AG04449 (cell line): ENCODE results near the gene PGM1.

Source experiments
- CTCF ChIA-PET: fragments of 350-600 bp; formaldehyde crosslinking; extraction: SDS; loops from one replicate; lab custom pipeline; 2021; ENCODE audit warnings: antibody characterized with exemption; lab: Yijun Ruan, JAX
- POLR2A ChIA-PET: fragments of 400-600, 350-600 bp; formaldehyde crosslinking; extraction: SDS; loops from one replicate; lab custom pipeline; 2020; ENCODE audit warnings: antibody characterized with exemption, inconsistent platforms; lab: Yijun Ruan, JAX
- DNase-seq: peaks from one replicate; pipeline ENCODE4 v3.0.0-alpha.2; 2010; ENCODE audit warnings: low read depth, low spot score
- H3K4me3 ChIP-seq: 2 replicates; pipeline ENCODE4 v1.5.1; 2011; ENCODE audit warnings: low read depth, mild to moderate bottlenecking, control low read depth, low read length
- TF ChIP-seq, protein P1 (sequence below): IDR thresholded peaks from one replicate; pipeline ENCODE4 v1.5.1; 2011; ENCODE audit warnings: mild to moderate bottlenecking, moderate library complexity, low read length, control low read depth, inconsistent platforms; ENCODE audit not compliant: insufficient read depth; ENCODE audit errors: missing control alignments

PGM1 gene

DNA sequence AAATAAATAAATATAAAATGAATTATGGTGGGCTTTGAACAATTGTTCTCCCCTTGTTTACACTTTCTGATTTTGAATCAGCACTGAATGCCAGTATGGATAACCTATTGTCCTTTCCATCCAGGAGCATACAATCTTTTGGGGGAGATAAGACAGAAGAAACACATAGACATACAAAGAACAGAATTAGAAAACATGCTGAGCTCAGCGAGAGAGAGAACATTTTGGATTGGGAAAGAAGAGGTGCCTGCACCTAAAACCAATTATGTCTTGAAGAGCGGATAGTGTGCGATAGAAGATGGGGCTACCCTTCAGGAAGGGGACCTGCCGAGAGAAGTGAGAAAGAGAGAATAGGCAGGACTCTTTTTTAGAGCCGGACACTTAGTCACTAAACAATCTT, 6.6 kb downstream of the PGM1 start:
- ChIA-PET POLR2A (no interaction called here), CTCF (interaction anchor here (1.0 kb wide), 1 partner anchor 647 kb away, joined by 5 read pairs; no protein-coding TSS in a partner anchor)
- TF ChIP-seq, protein P1, sequence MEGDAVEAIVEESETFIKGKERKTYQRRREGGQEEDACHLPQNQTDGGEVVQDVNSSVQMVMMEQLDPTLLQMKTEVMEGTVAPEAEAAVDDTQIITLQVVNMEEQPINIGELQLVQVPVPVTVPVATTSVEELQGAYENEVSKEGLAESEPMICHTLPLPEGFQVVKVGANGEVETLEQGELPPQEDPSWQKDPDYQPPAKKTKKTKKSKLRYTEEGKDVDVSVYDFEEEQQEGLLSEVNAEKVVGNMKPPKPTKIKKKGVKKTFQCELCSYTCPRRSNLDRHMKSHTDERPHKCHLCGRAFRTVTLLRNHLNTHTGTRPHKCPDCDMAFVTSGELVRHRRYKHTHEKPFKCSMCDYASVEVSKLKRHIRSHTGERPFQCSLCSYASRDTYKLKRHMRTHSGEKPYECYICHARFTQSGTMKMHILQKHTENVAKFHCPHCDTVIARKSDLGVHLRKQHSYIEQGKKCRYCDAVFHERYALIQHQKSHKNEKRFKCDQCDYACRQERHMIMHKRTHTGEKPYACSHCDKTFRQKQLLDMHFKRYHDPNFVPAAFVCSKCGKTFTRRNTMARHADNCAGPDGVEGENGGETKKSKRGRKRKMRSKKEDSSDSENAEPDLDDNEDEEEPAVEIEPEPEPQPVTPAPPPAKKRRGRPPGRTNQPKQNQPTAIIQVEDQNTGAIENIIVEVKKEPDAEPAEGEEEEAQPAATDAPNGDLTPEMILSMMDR = no peak
- H3K4me3 ChIP-seq = no peak overlapping the region
- no peak for DNase-seq

DNA sequence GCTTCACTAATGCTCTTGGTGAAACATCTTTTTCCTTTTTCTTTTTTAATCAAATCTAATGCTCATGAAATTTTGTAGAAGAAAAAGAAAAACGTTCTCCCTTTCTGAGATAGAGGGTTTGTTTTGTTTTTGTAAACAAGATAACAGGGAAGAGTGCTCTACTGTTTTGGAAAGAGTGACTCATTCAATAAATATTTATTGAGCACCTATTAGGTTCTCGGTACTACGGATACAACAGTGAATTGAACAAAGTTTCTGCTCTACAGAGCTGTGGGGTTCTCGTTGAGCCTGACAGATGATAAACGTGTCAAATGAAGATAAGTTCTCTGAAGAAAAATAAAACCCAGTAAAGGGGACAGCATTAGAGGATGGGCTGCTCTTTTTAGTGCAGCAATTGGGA, 7.0 kb downstream of the PGM1 start:
- DNase-seq = no peak
- POLR2A ChIA-PET = no interaction called here

DNA sequence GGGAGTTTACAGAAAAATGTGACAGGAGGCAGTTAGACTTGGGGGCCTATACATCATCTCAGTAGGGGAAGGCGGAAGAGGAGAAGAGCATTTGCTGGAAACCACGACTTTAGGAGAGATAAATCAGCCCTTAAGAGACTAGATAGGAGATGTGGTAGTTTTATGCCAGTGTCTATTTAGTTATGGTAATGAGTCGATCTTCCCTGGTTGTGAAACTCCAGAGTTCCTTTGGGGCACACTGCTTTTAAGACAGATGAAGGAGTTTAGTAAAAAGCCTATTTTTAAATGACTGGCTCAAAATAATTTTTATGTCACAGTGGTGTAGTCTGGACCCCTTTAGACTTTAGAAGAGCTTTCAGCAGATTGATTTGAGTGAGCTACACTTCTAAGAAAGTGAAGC, 7.8 kb downstream of the PGM1 start:
- H3K4me3 ChIP-seq = no peak overlapping the region
- POLR2A ChIA-PET = no interaction called here
- TF ChIP-seq, protein P1 = no peak
- no peak for DNase-seq
- CTCF ChIA-PET = interaction anchor here (1.0 to 1.8 kb wide), 3 partner anchors 24 to 645 kb away, joined by 4 to 5 read pairs (median 4); no protein-coding TSS in a partner anchor

More for the DNA sequence above, 7.0 kb downstream of the PGM1 start:
- TF ChIP-seq, protein P1 = no peak
- CTCF ChIA-PET = interaction anchor here (1.0 kb wide), 1 partner anchor 646 kb away, joined by 5 read pairs; no protein-coding TSS in a partner anchor
- H3K4me3 ChIP-seq = no peak overlapping the region

DNA sequence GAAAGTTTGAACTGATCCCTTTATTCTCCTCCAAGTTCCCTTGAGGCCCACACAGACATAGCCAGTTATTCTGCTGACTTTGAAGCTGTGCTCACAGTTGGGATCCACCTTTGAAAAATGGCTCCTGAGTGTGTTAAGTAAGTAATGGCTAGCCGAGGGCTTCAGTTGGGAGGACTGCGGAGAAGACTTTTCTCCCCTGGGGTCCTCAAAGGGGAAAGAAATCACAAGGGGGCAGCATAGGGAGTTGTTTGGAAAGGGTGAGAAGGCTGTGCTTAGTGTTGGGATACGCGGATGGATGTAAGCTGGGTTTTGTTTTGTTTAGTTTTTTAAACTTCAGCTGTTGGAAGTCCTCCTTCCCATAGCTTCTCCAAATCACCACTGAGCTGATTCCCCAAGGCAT, 8.3 kb downstream of the PGM1 start:
- POLR2A ChIA-PET = no interaction called here
- no peak for DNase-seq
- CTCF ChIA-PET = interaction anchor here (1.0 to 1.8 kb wide), 5 partner anchors 9 to 645 kb away, joined by 3 to 5 read pairs (median 4); partner anchors contain the start of gene PGM1
- TF ChIP-seq, protein P1 = no peak
- no peak overlapping the region for H3K4me3 ChIP-seq

GRCh38 chr1:63601912-63602311, 8.7 kb downstream of the PGM1 start:
- ChIA-PET CTCF (interaction anchor here (1.0 to 1.8 kb wide), 5 partner anchors 9 to 645 kb away, joined by 3 to 5 read pairs (median 4); partner anchors contain the start of gene PGM1), POLR2A (no interaction called here)
- no peak for DNase-seq
- TF ChIP-seq, protein P1 = no peak
- H3K4me3 ChIP-seq = no peak overlapping the region

GRCh38 chr1:63602629-63603028, 9.4 kb downstream of the PGM1 start:
- DNase-seq = no peak
- POLR2A ChIA-PET = no interaction called here
- no peak overlapping the region for H3K4me3 ChIP-seq
- TF ChIP-seq, protein P1 = no peak
- CTCF ChIA-PET = interaction anchor here (1.0 to 1.8 kb wide), 3 partner anchors 10 to 27 kb away, joined by 3 to 5 read pairs (median 3); partner anchors contain the start of gene PGM1
